Stimulated activated effector memory CD8-positive, alpha-beta T cell treated with anti-CD3 and anti-CD28 coated beads, Interleukin-12 subunit alpha, Interleukin-12 subunit beta, amount 100 ng/mL, for 72 hours (primary cell): ENCODE measurements around the gene SRM.
A peak's percentile ranks its signal among the peaks of the same experiment; 100 is the strongest.
"Not testable (repeated sequence)": the region's sequence is repeated elsewhere in the genome, so short reads cannot be mapped to it uniquely, and the experiment has no call there.

Experiments used
- ATAC-seq: fragments of 150-1000 bp; cut with Tn5 transposase; 2 replicates; pipeline ENCODE4 v1.10.0; 2021
- DNase-seq, 2 donors: peaks; one replicate each; pipeline ENCODE4 v3.0.0; 2021 to 2022; ENCODE audit warnings: low spot score in 2 of 2
- H3K27ac Mint-ChIP-seq: one replicate; pipeline ENCODE4 v1.8.0; 2022; ENCODE audit warnings: mild to moderate bottlenecking, mixed read lengths
- H3K36me3 Mint-ChIP-seq: one replicate; pipeline ENCODE4 v1.8.0; 2022; ENCODE audit warnings: mild to moderate bottlenecking, mixed read lengths
- H3K4me1 Mint-ChIP-seq: one replicate; pipeline ENCODE4 v1.8.0; 2022; ENCODE audit warnings: mixed read lengths
- H3K4me3 Mint-ChIP-seq: one replicate; pipeline ENCODE4 v1.8.0; 2022; ENCODE audit warnings: mild to moderate bottlenecking, mixed read lengths
- H3K9me3 Mint-ChIP-seq: one replicate; pipeline ENCODE4 v1.8.0; 2022; ENCODE audit warnings: mixed read lengths

The SRM gene

DNA sequence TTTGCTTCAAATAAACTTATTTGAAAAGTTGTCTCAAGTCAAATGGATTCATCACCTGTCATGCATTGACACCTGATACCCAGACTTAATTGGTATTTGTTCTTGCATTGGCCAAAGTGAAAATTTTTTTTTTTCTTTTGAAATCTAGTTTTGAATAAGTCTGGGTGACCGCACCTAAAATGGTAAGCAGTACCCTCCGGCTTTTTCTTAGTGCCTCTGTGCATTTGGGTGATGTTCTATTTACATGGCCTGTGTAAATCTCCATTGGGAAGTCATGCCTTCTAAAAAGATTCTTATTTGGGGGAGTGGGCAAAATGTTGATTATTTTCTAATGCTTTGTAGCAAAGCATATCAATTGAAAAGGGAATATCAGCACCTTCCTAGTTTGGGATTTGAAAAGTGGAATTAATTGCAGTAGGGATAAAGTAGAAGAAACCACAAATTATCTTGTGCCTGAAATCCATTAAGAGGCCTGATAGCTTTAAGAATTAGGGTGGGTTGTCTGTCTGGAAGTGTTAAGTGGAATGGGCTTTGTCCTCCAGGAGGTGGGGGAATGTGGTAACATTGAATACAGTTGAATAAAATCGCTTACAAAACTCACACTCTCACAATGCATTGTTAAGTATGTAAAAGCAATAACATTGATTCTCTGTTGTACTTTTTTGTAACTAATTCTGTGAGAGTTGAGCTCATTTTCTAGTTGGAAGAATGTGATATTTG, 35.5 kb downstream of the SRM start:
- peaks cover 97% of the 10 kb centered on the region for H3K36me3 Mint-ChIP-seq
- peak overlapping the region; percentile 38 for H3K27ac Mint-ChIP-seq
- no peak for ATAC-seq

DNA sequence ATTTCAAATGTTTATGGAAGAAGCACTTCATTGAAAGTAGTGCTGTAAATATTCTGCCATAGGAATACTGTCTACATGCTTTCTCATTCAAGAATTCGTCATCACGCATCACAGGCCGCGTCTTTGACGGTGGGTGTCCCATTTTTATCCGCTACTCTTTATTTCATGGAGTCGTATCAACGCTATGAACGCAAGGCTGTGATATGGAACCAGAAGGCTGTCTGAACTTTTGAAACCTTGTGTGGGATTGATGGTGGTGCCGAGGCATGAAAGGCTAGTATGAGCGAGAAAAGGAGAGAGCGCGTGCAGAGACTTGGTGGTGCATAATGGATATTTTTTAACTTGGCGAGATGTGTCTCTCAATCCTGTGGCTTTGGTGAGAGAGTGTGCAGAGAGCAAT, 36.6 kb downstream of the SRM start:
- peaks cover 36% of the 10 kb centered on the region for H3K4me1 Mint-ChIP-seq
- no peak overlapping the region for H3K4me3 Mint-ChIP-seq
- no peaks in the 10 kb centered on the region for H3K9me3 Mint-ChIP-seq
- no peak overlapping the region for H3K27ac Mint-ChIP-seq
- ATAC-seq, result no peak
- peaks cover 98% of the 10 kb centered on the region for H3K36me3 Mint-ChIP-seq
- DNase-seq, result no peak

More for the DNA sequence above, 35.5 kb downstream of the SRM start:
- H3K9me3 Mint-ChIP-seq, result no peaks in the 10 kb centered on the region
- no peak for DNase-seq
- H3K4me3 Mint-ChIP-seq, result no peak overlapping the region
- peaks cover 29% of the 10 kb centered on the region for H3K4me1 Mint-ChIP-seq

- Mint-ChIP-seq H3K4me3 (no peak overlapping the region), H3K27ac (no peak overlapping the region), H3K4me1 (peaks cover 36% of the 10 kb centered on the region), H3K36me3 (peaks cover 100% of the 10 kb centered on the region), H3K9me3 (no peaks in the 10 kb centered on the region)
- DNase-seq, result no peak
- ATAC-seq, result no peak
These were observed 39.8 kb downstream of the SRM start for GRCh38 chr1:11019971-11020370.

- not testable (repeated sequence) for DNase-seq, H3K9me3 Mint-ChIP-seq, H3K27ac Mint-ChIP-seq, H3K4me3 Mint-ChIP-seq, ATAC-seq
- Mint-ChIP-seq H3K4me1 (peaks cover 36% of the 10 kb centered on the region), H3K36me3 (peaks cover 100% of the 10 kb centered on the region)
These were observed 40.5 kb downstream of the SRM start for GRCh38 chr1:11019358-11019757.

DNA sequence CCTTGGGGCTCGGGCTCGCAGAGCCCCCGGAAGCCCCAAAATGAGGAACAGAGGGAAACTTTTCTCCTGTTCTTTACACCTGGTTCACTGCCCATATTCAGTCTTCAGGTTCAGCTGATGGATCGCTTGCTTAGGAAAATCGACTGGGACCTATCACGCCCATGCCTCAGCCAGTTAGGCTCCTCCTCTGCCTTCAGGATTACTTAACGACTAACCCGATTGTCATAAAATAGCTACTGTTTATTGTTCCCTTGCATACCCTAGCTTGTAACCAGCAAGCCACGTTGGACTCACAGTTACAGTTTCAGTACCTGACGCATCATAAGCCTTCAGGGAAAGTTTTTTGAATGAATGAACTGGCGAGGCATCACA, 46.7 kb downstream of the SRM start:
- DNase-seq, result no peak
- H3K4me1 Mint-ChIP-seq, result peaks cover 19% of the 10 kb centered on the region
- peak; percentile 25 for ATAC-seq
- peak overlapping the region; percentile 81 for H3K4me3 Mint-ChIP-seq
- H3K9me3 Mint-ChIP-seq, result no peaks in the 10 kb centered on the region
- peak overlapping the region; percentile 100 for H3K27ac Mint-ChIP-seq
- peaks cover 62% of the 10 kb centered on the region for H3K36me3 Mint-ChIP-seq

- peak; percentile 91 for ATAC-seq
- Mint-ChIP-seq H3K27ac (peak within 1 kb of the TSS; percentile 100), H3K36me3 (peaks cover 56% of the 10 kb centered on the region), H3K4me3 (peak within 1 kb of the TSS; percentile 81), H3K4me1 (peaks cover 18% of the 10 kb centered on the region), H3K9me3 (no peaks in the 10 kb centered on the region)
- peak; percentile 85 to 97 for DNase-seq
These were observed 47.3 kb downstream of the SRM start, which contains the start of gene TARDBP for GRCh38 chr1:11012260-11013159. TSS of gene TARDBP (plus strand) at chr1:11012654. CDS start at chr1:11013728, 1,074 bp downstream.
